ENCODE data around the gene APOL2.
"Not testable (repeated sequence)": the region's sequence is repeated elsewhere in the genome, so short reads cannot be mapped to it uniquely, and the experiment has no call there.

APOL2 gene

GRCh38 chr22:36239401-36240171 is at the start of gene APOL2:
Gene APOL2 (minus strand): TSS chr22:36239527. CDS start chr22:36233162, 6,365 bp downstream.
- DNase-seq, result peak; percentile 95

GRCh38 chr22:36288571-36289405 is 49.5 kb upstream of the APOL2 start:
- no peak for DNase-seq

GRCh38 chr22:36287881-36288515 is 48.7 kb upstream of the APOL2 start:
- DNase-seq, result no peak

- DNase-seq, result peak; percentile 76
These were observed 47.0 kb upstream of the APOL2 start for GRCh38 chr22:36286096-36286957.

GRCh38 chr22:36285545-36285944 is 46.2 kb upstream of the APOL2 start:
- DNase-seq, result no peak

GRCh38 chr22:36285017-36285416 is 45.7 kb upstream of the APOL2 start:
- no peak for DNase-seq

- no peak for DNase-seq
These were observed 44.8 kb upstream of the APOL2 start for GRCh38 chr22:36284171-36284571.

GRCh38 chr22:36282328-36282831 is 43.1 kb upstream of the APOL2 start:
- DNase-seq, result no peak

GRCh38 chr22:36281781-36282327 is 42.5 kb upstream of the APOL2 start:
- no peak for DNase-seq

- no peak for DNase-seq
These were observed 41.1 kb upstream of the APOL2 start for GRCh38 chr22:36280379-36280778.

GRCh38 chr22:36279219-36279666 is 39.9 kb upstream of the APOL2 start:
- no peak for DNase-seq

GRCh38 chr22:36277482-36278291 is 38.4 kb upstream of the APOL2 start:
- DNase-seq, result peak; percentile 73

- DNase-seq, result no peak
These were observed 35.2 kb upstream of the APOL2 start for GRCh38 chr22:36274531-36274930.

- not testable (repeated sequence) for DNase-seq
These were observed 32.6 kb upstream of the APOL2 start for GRCh38 chr22:36271951-36272350.

- not testable (repeated sequence) for DNase-seq
These were observed 31.9 kb upstream of the APOL2 start for GRCh38 chr22:36271231-36271630.

GRCh38 chr22:36267896-36268485 is 28.7 kb upstream of the APOL2 start:
- no peak for DNase-seq

- no peak for DNase-seq
These were observed 27.7 kb upstream of the APOL2 start for GRCh38 chr22:36267058-36267457.

- not testable (repeated sequence) for DNase-seq
These were observed 24.7 kb upstream of the APOL2 start for GRCh38 chr22:36263886-36264664.

GRCh38 chr22:36263216-36263673 is 23.9 kb upstream of the APOL2 start:
- DNase-seq, result not testable (repeated sequence)

- DNase-seq, result not testable (repeated sequence)
These were observed 23.0 kb upstream of the APOL2 start for GRCh38 chr22:36262307-36262706.

Measured in activated CD4-positive, alpha-beta T cell treated with anti-CD3 and anti-CD28 coated beads, Interleukin-10, Interleukin-2, amounts not matched to agents 100 ng/mL and 50 ng/mL, durations not matched to agents 16 hours and 8 hours (primary cell).